OCI-LY1 (cell line): Measurements from ENCODE around the gene HAND2.

Experiments
- H2AFZ ChIP-seq: fragments of 200-600 bp; sonication (generic), shearing (Covaris generic); 2 replicates; pipeline ENCODE4 v1.6.0; 2014; ENCODE audit warnings: antibody characterized with exemption, mild to moderate bottlenecking, low read length
- H3F3A ChIP-seq: fragments of 200-600 bp; sonication (generic), shearing (Covaris generic); 2 replicates; pipeline ENCODE4 v1.6.0; 2014; ENCODE audit warnings: mild to moderate bottlenecking, antibody characterized with exemption, low read length, moderate library complexity; ENCODE audit not compliant: insufficient read depth
- H3K27ac ChIP-seq: fragments of 200-600 bp; sonication (generic); 2 replicates; pipeline ENCODE4 v1.5.1; 2014; ENCODE audit warnings: low read length, mixed run types, mild to moderate bottlenecking, low read depth; ENCODE audit not compliant: poor library complexity, severe bottlenecking
- H3K27me3 ChIP-seq: fragments of 200-600 bp; sonication (generic); 2 replicates; pipeline ENCODE4 v1.6.0; 2014; ENCODE audit warnings: antibody characterized with exemption, mild to moderate bottlenecking, low read length, moderate library complexity; ENCODE audit not compliant: insufficient read depth
- H3K36me3 ChIP-seq: fragments of 200-600 bp; sonication (generic); 2 replicates; pipeline ENCODE4 v1.6.1; 2014; ENCODE audit warnings: mild to moderate bottlenecking, antibody characterized with exemption, low read length, moderate library complexity, mixed read lengths; ENCODE audit not compliant: insufficient read depth
- H3K4me1 ChIP-seq: fragments of 200-600 bp; sonication (generic); 2 replicates; pipeline ENCODE4 v1.5.1; 2014; ENCODE audit warnings: mild to moderate bottlenecking, low read length, moderate library complexity; ENCODE audit not compliant: insufficient read depth, severe bottlenecking
- H3K4me2 ChIP-seq: fragments of 200-600 bp; sonication (generic), shearing (Covaris generic); 2 replicates; pipeline ENCODE4 v1.6.1; 2014; ENCODE audit warnings: low read length
- H3K4me3 ChIP-seq: fragments of 200-600 bp; sonication (generic); 2 replicates; pipeline ENCODE4 v1.5.1; 2014; ENCODE audit warnings: low read length, low read depth, mild to moderate bottlenecking, mixed read lengths; ENCODE audit not compliant: poor library complexity, severe bottlenecking
- H3K79me2 ChIP-seq: fragments of 200-600 bp; shearing (Covaris generic); 2 replicates; pipeline ENCODE4 v1.6.1; 2016; ENCODE audit warnings: mixed run types, low read length, mixed read lengths; ENCODE audit not compliant: insufficient read depth
- H3K9ac ChIP-seq: fragments of 200-600 bp; sonication (generic), shearing (Covaris generic); 2 replicates; pipeline ENCODE4 v1.6.1; 2014; ENCODE audit warnings: mild to moderate bottlenecking, low read length, mixed read lengths
- H3K9me2 ChIP-seq: fragments of 200-600 bp; sonication (generic), shearing (Covaris generic); 2 replicates; pipeline ENCODE4 v1.6.1; 2014; ENCODE audit warnings: low read depth, mild to moderate bottlenecking, low read length, mixed read lengths
- H3K9me3 ChIP-seq: fragments of 200-600 bp; shearing (Covaris generic); 2 replicates; pipeline ENCODE4 v1.6.1; 2014; ENCODE audit warnings: low read length, mixed read lengths
- H4K20me1 ChIP-seq: fragments of 200-600 bp; sonication (generic), shearing (Covaris generic); 2 replicates; pipeline ENCODE4 v1.6.0; 2016; ENCODE audit warnings: mild to moderate bottlenecking, low read length; ENCODE audit not compliant: insufficient read depth
- CTCF ChIP-seq: fragments of 200-600 bp; sonication (generic), shearing (Covaris generic); IDR thresholded peaks from 2 replicates; pipeline ENCODE4 v1.5.1; 2017; ENCODE audit warnings: mild to moderate bottlenecking, antibody characterized with exemption, low read length, moderate library complexity, mixed read lengths
- EZH2 ChIP-seq: fragments of 200-600 bp; sonication (generic), shearing (Covaris generic); IDR thresholded peaks from 2 replicates; pipeline ENCODE4 v1.8.0; 2017; ENCODE audit warnings: borderline replicate concordance, mixed run types, mild to moderate bottlenecking, antibody characterized with exemption, low read length, moderate library complexity, mixed read lengths

HAND2 gene

GRCh38 chr4:173478913-173479283 is 51.1 kb downstream of the HAND2 start:
- Histone ChIP-seq H3K79me2 (no peaks in the 10 kb centered on the region), H3K4me2 (no peak overlapping the region)

GRCh38 chr4:173478201-173478912 is 51.7 kb downstream of the HAND2 start:
- Histone ChIP-seq H3K9me2 (no peaks in the 10 kb centered on the region), H3K27ac (no peak overlapping the region), H3K79me2 (no peaks in the 10 kb centered on the region), H4K20me1 (no peaks in the 10 kb centered on the region), H3K4me3 (no peak overlapping the region), H2AFZ (no peak overlapping the region), H3K4me2 (no peak overlapping the region), H3F3A (no peaks in the 10 kb centered on the region), H3K4me1 (no peaks in the 10 kb centered on the region), H3K9ac (no peak overlapping the region), H3K36me3 (no peaks in the 10 kb centered on the region), H3K9me3 (no peaks in the 10 kb centered on the region), H3K27me3 (no peaks in the 10 kb centered on the region)
- TF ChIP-seq CTCF (no peak), EZH2 (no peak)

More at GRCh38 chr4:173478913-173479283, 51.1 kb downstream of the HAND2 start:
- H3K36me3 ChIP-seq = no peaks in the 10 kb centered on the region
- TF ChIP-seq EZH2 (no peak), CTCF (no peak)
- H3K9ac ChIP-seq = no peak overlapping the region
- no peak overlapping the region for H2AFZ ChIP-seq
- H3K27me3 ChIP-seq = no peaks in the 10 kb centered on the region
- H3K4me1 ChIP-seq = no peaks in the 10 kb centered on the region
- H4K20me1 ChIP-seq = no peaks in the 10 kb centered on the region
- no peaks in the 10 kb centered on the region for H3F3A ChIP-seq
- H3K9me2 ChIP-seq = no peaks in the 10 kb centered on the region
- H3K9me3 ChIP-seq = no peaks in the 10 kb centered on the region
- no peak overlapping the region for H3K4me3 ChIP-seq
- H3K27ac ChIP-seq = no peak overlapping the region

GRCh38 chr4:173477016-173477415 is 53.0 kb downstream of the HAND2 start:
- Histone ChIP-seq H3K4me2 (no peak overlapping the region), H3K9me3 (no peaks in the 10 kb centered on the region), H3K36me3 (no peaks in the 10 kb centered on the region), H3K9me2 (no peaks in the 10 kb centered on the region), H3K4me1 (no peaks in the 10 kb centered on the region), H3K4me3 (no peak overlapping the region), H3K79me2 (no peaks in the 10 kb centered on the region), H3K27ac (no peak overlapping the region), H4K20me1 (no peaks in the 10 kb centered on the region), H3K27me3 (no peaks in the 10 kb centered on the region), H3K9ac (no peak overlapping the region), H3F3A (no peaks in the 10 kb centered on the region), H2AFZ (no peak overlapping the region)
- TF ChIP-seq CTCF (no peak), EZH2 (no peak)
